Heart left ventricle (tissue), 16 donors: Measurements from ENCODE around the gene NEDD4L. TPM values are rescaled to one million over a fixed set of nuclear protein-coding genes. Genes with fewer than 3 reads are reported as not detected.

ENCODE experiments used
- ATAC-seq, 4 donors: fragments of 200-7000 bp; cut with Tn5 transposase; one replicate each; pipeline ENCODE4 v1.9.1; 2020 to 2022; ENCODE audit warnings: moderate library complexity in 4 of 4, mild to moderate bottlenecking in 3 of 4, moderate number of reproducible peaks in 1 of 4
- DNase-seq, 5 donors: peaks; one replicate each; pipeline ENCODE4 v3.0.0-alpha.2; 2020
- H3K27ac ChIP-seq, 12 donors: fragments of 200-600 bp; sonication (generic) in 4 of 12; one replicate each; pipeline versions ENCODE4 v1.5.0 to v1.8.0; 2016 to 2022; ENCODE audit warnings: mild to moderate bottlenecking in 2 of 12
- H3K27me3 ChIP-seq, 9 donors: fragments of 200-600 bp; sonication (generic) in 2 of 9; one replicate each; pipeline versions ENCODE4 v1.5.1 to v1.8.0; 2016 to 2022; ENCODE audit warnings: mild to moderate bottlenecking in 3 of 9
- H3K36me3 ChIP-seq, 9 donors: fragments of 200-600 bp; sonication (generic) in 2 of 9; one replicate each; pipeline versions ENCODE4 v1.5.0 to v1.8.0; 2018 to 2022; ENCODE audit warnings: mild to moderate bottlenecking in 2 of 9
- H3K4me1 ChIP-seq, 12 donors: fragments of 200-600 bp; sonication (generic) in 4 of 12; one replicate each; pipeline versions ENCODE4 v1.5.0 to v1.8.0; 2016 to 2022; ENCODE audit warnings: mild to moderate bottlenecking in 3 of 12
- H3K4me3 ChIP-seq, 12 donors: fragments of 200-600 bp; sonication (generic) in 4 of 12; one replicate each; pipeline versions ENCODE4 v1.5.0 to v1.8.0; 2017 to 2022; ENCODE audit warnings: mild to moderate bottlenecking in 9 of 12, moderate library complexity in 4 of 12
- H3K9me3 ChIP-seq, 12 donors: fragments of 200-600 bp; sonication (generic) in 4 of 12; one replicate each; pipeline versions ENCODE4 v1.5.0 to v1.8.0; 2016 to 2022; ENCODE audit warnings: mild to moderate bottlenecking in 1 of 12
- POLR2A ChIP-seq, 2 donors: fragments of 450-650 bp; IDR thresholded peaks; one replicate each; pipeline ENCODE4 v1.6.1; 2017; ENCODE audit warnings: antibody characterized with exemption in 2 of 2, mild to moderate bottlenecking in 2 of 2, moderate library complexity in 2 of 2
- WGBS, 4 donors: extraction: QIAGEN DNeasy Blood & Tissue Kit in 2 of 4; methylation state at CpG; one replicate each; pipeline versions ENCODE4 v1.1.5 to v1.1.7; 2013 to 2018; 5-methylcytosine and 5-hydroxymethylcytosine counted together
- intact Hi-C, 10 donors: fragments of 100-400 bp; cut with DNase I; formaldehyde crosslinking; loops; one replicate each; pipeline versions ENCODE4 v1.11.1 to v1.14.2; 2022
- polyA plus RNA-seq, 2 donors: library from polyadenylated mRNA; stranded (reverse); fragments of 200-250 nt; gene quantifications; one replicate each; pipeline ENCODE4 v1.2.3, GENCODE V29; 2013
- total RNA-seq, 9 donors: library from RNA; depleted of rRNA in 2 of 9; stranded (reverse); fragments of >200 nt in 2 of 9; fragmentation: NEBNext Ultra II Directional in 3 of 9; extraction: Animal tissue kit (Norgen Biotek cat#: 25700) in 3 of 9; gene quantifications; one replicate each; pipeline versions ENCODE4 v1.1.0 to v1.2.4, GENCODE V29; 2016 to 2023
- TF ChIP-seq, protein P1 (sequence below), 12 donors: fragments of 200-600 bp; sonication (generic) in 4 of 12; IDR thresholded peaks; one replicate each; pipeline versions ENCODE4 v1.5.0 to v1.8.0; 2018 to 2022; ENCODE audit warnings: antibody characterized with exemption in 12 of 12, mild to moderate bottlenecking in 5 of 12
- donor health status: ischemic (EF 13 %, LVEDD 7.1; RV severe dilation, severe dysfunction).
- donor health status: healthy with polysubstance abuse.
- donor health status: DM: no; HTN: yes; CAD: no.
- donor health status: DM: no; HTN: no; CAD: no.
- donor health status: ischemic (EF 25% LVEDD 6.9; RV normal size, moderate dysfunction).
- donor health status: ischemic (EF 25% LVEDD 5.7; RV mildly dilated, moderate dysfunction).
- donor health status: healthy.
- donor health status: DM: yes; HTN: yes; CAD: no.
- donor health status: ischemic (EF 35%, LVEDD 5.7; RV mildly dilated, moderate dysfunction).
- donor health status: nonischemic (EF 11% LVEDD 7.7; RV severe dilation, severe dysfunction).
- donor health status: DM: yes; HTN: yes; CAD: no.
- donor health status: PGD.
- donor health status: ischemic (EF 29% LVEDD 5.4; RV normal size, mild dysfunction).
- donor health status: nonischemic (EF 23%, LVEDD 6.1; RV moderate dilation, normal function).

Gene NEDD4L
- total and polyA plus RNA-seq, 11 donors: 14.7 to 64.1 (median 51.7) TPM

- TF ChIP-seq, protein P1, sequence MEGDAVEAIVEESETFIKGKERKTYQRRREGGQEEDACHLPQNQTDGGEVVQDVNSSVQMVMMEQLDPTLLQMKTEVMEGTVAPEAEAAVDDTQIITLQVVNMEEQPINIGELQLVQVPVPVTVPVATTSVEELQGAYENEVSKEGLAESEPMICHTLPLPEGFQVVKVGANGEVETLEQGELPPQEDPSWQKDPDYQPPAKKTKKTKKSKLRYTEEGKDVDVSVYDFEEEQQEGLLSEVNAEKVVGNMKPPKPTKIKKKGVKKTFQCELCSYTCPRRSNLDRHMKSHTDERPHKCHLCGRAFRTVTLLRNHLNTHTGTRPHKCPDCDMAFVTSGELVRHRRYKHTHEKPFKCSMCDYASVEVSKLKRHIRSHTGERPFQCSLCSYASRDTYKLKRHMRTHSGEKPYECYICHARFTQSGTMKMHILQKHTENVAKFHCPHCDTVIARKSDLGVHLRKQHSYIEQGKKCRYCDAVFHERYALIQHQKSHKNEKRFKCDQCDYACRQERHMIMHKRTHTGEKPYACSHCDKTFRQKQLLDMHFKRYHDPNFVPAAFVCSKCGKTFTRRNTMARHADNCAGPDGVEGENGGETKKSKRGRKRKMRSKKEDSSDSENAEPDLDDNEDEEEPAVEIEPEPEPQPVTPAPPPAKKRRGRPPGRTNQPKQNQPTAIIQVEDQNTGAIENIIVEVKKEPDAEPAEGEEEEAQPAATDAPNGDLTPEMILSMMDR (IDR thresholded peaks at IDR 0.05): no peak
- TF ChIP-seq POLR2A (IDR thresholded peaks at IDR 0.05): no peak
- H3K27me3 ChIP-seq: no peaks in the 10 kb centered on the region
- DNase-seq (no peak), ATAC-seq (no peak)
- H3K4me1 ChIP-seq: peaks cover 0 to 13% (median 0%) of the 10 kb centered on the region in 12 donors
- peak overlapping the region in 9 of 12 donors; percentile 26 to 55 (median 34) for H3K4me3 ChIP-seq
- H3K27ac ChIP-seq: peak overlapping the region in 3 of 12 donors; percentile 8 to 11 (median 9)
- intact Hi-C loops: no loop called here
- H3K9me3 ChIP-seq: no peaks in the 10 kb centered on the region
- 48 to 62% (median 55%) methylated on average over 6 of the region's 6 CpGs for WGBS, 4 donors
- H3K36me3 ChIP-seq: no peaks in the 10 kb centered on the region
Measured at GRCh38 chr18:58438161-58438957, 394.3 kb downstream of the NEDD4L start.

DNA sequence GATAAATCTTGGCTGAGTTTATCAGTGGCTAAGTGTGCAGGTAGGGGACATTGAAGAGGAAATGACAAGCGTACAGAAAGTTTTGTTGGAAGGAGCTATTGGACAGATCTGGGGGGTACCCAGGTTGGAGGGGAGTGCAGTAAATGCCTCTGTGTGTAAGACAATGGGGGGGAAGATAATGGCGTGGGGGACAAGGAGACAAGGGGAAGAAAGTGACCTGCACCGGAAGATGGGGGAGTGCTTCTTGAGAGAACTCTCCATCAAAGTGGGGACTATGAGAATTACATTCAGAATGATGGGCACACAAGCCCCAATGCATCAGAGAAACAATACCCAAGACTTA is 394.9 kb downstream of the NEDD4L start:
- no peak for ATAC-seq
- peak overlapping the region in 3 of 12 donors; percentile 8 to 11 (median 9) for H3K27ac ChIP-seq

DNA sequence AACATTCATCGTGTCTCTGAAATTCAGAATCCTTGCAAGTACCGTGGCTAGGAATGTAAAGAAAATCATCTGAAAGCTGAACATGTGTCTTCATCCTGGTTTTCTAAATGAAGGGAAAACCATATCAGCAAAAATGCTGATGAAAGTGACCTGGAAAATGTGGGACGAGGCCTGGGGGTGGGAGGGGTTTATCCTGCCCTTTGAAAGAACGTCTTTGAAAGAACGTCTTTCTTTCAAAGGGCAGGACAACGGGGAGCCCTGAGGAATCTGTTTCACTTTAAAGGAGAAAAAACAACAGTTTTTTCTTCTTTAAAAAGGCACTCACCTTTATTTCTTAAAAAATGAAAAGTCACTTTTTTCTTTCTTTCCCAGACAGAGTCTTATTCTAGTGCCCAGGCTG is 399.6 kb downstream of the NEDD4L start:
- Histone ChIP-seq H3K27ac (no peak overlapping the region), H3K4me1 (peaks cover 0 to 8% (median 0%) of the 10 kb centered on the region in 12 donors), H3K9me3 (no peaks in the 10 kb centered on the region), H3K27me3 (no peaks in the 10 kb centered on the region), H3K36me3 (no peaks in the 10 kb centered on the region), H3K4me3 (no peak overlapping the region)
- WGBS, 4 donors: 75 to 84% (median 80%) methylated on average over 6 of the region's 6 CpGs
- DNase-seq (no peak), ATAC-seq (no peak)
- TF ChIP-seq, protein P1 (IDR thresholded peaks at IDR 0.05): no peak
- no peak for TF ChIP-seq POLR2A (IDR thresholded peaks at IDR 0.05)
- intact Hi-C loops: no loop called here

More for the DNA sequence above, 394.9 kb downstream of the NEDD4L start:
- Histone ChIP-seq H3K36me3 (no peaks in the 10 kb centered on the region), H3K9me3 (no peaks in the 10 kb centered on the region), H3K4me1 (peaks cover 0 to 13% (median 0%) of the 10 kb centered on the region in 12 donors), H3K27me3 (no peaks in the 10 kb centered on the region), H3K4me3 (peak overlapping the region in 9 of 12 donors; percentile 26 to 55 (median 34))
- TF ChIP-seq POLR2A (IDR thresholded peaks at IDR 0.05): no peak
- TF ChIP-seq, protein P1 (IDR thresholded peaks at IDR 0.05): no peak
- intact Hi-C loops: no loop called here
- 48 to 63% (median 59%) methylated on average over 3 of the region's 3 CpGs for WGBS, 4 donors
- no peak for DNase-seq

DNA sequence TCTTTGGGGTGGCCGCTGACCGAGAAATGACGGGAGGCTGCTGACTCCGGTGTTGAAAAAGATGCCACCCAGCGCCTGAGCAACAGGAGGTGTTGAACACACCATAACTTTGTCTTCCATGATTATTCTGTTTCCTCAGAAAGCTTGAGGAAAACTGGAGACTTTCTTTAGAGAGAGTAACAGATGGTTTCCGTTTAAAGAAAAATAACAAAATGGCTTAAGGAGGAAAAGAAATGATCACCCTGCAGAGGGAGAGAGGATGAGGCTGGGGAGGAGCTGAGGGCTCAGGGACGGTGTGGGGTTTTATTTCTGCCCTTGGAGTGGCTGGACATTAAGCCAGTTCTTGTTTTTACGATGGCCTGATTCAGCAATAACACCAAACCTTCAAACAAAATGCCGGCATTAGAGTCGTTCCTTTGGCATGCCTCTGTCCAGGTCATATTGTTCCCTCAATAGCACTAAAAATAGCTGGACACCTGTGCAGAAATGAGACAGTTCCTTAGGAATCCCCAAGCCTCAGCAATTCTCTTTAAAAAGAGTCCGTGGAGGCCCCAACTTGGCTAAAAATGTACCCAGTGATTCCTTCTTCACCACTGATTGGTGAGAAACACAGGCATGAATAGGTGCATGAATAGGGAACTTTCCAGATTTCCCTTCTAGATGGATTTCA is 402.5 kb downstream of the NEDD4L start:
- ATAC-seq: no peak
- H3K4me3 ChIP-seq: no peak overlapping the region
- H3K27ac ChIP-seq: no peak overlapping the region

More for the DNA sequence above, 402.5 kb downstream of the NEDD4L start:
- intact Hi-C loops: no loop called here
- Histone ChIP-seq H3K9me3 (no peaks in the 10 kb centered on the region), H3K4me1 (no peaks in the 10 kb centered on the region), H3K36me3 (no peaks in the 10 kb centered on the region), H3K27me3 (no peaks in the 10 kb centered on the region)
- TF ChIP-seq, protein P1 (IDR thresholded peaks at IDR 0.05): no peak
- no peak for TF ChIP-seq POLR2A (IDR thresholded peaks at IDR 0.05)
- no peak for DNase-seq
- 82 to 86% (median 84%) methylated on average over 11 of the region's 11 CpGs for WGBS, 4 donors
